IMR-90 (cell line): ENCODE data around the gene ZEB2. TPM values are rescaled to one million over a fixed set of nuclear protein-coding genes. Genes with fewer than 3 reads are reported as not detected.

Experiments
- ATAC-seq: fragments of 200-7000 bp; cut with Tn5 transposase; 2 replicates; pipeline ENCODE4 v1.9.1; 2020; ENCODE audit warnings: low read depth, mild to moderate bottlenecking, moderate library complexity
- BruUV-seq: library from RNA; stranded (reverse); fragments of 400-500 nt; replicated peaks from 2 replicates; lab custom pipeline; 2021; lab: Mats Ljungman, UMichigan
- CTCF ChIA-PET: fragments of 300-600 bp; formaldehyde crosslinking; extraction: SDS; loops from one replicate; lab custom pipeline; 2021; ENCODE audit warnings: antibody characterized with exemption; lab: Yijun Ruan, JAX
- POLR2A ChIA-PET: fragments of 300-600 bp; sonication (Branson Sonifier 250); formaldehyde crosslinking; loops from one replicate; lab custom pipeline; 2022; ENCODE audit warnings: antibody characterized with exemption; ENCODE audit not compliant: unreplicated experiment; lab: Charles Lee
- DNase-seq: peaks from one replicate; pipeline ENCODE4 v3.0.0; 2013
- H2AFZ ChIP-seq: replicated peaks from 2 replicates; pipeline ENCODE3; 2013; ENCODE audit warnings: low read length, mild to moderate bottlenecking; ENCODE audit not compliant: poor library complexity
- H2AK5ac ChIP-seq: 2 replicates; pipeline ENCODE4 v1.6.1; 2013; ENCODE audit warnings: low read depth, low read length, inconsistent platforms
- H2AK9ac ChIP-seq: replicated peaks from 2 replicates; pipeline ENCODE3; 2013; ENCODE audit warnings: mild to moderate bottlenecking, low read depth, low read length, moderate library complexity; ENCODE audit not compliant: poor library complexity
- H2BK120ac ChIP-seq: 2 replicates; pipeline ENCODE4 v1.6.1; 2013; ENCODE audit warnings: low read depth, low read length, inconsistent platforms
- H2BK15ac ChIP-seq: 3 replicates; pipeline ENCODE4 v1.6.1; 2013; ENCODE audit warnings: low read depth, low read length, inconsistent platforms
- H2BK20ac ChIP-seq: 2 replicates; pipeline ENCODE4 v1.6.1; 2013; ENCODE audit warnings: low read depth, mild to moderate bottlenecking, inconsistent platforms, low read length, moderate library complexity
- H2BK5ac ChIP-seq: 2 replicates; pipeline ENCODE4 v1.6.1; 2013; ENCODE audit warnings: mild to moderate bottlenecking, low read depth, low read length, inconsistent platforms; ENCODE audit not compliant: poor library complexity, severe bottlenecking
- H3K14ac ChIP-seq: replicated peaks from 2 replicates; pipeline ENCODE4 v1.6.1; 2013; ENCODE audit warnings: low read depth, low read length, inconsistent platforms
- H3K18ac ChIP-seq: 2 replicates; pipeline ENCODE4 v1.6.1; 2013; ENCODE audit warnings: low read depth, low read length, control low read depth
- H3K23ac ChIP-seq: 2 replicates; pipeline ENCODE4 v1.6.1; 2013; ENCODE audit warnings: low read depth, low read length, inconsistent platforms
- H3K27ac ChIP-seq: 2 replicates; pipeline ENCODE4 v1.5.1; 2013; ENCODE audit warnings: mild to moderate bottlenecking, control low read depth, low read length; ENCODE audit not compliant: insufficient read depth
- H3K27me3 ChIP-seq: 2 replicates; pipeline ENCODE4 v1.6.1; 2013; ENCODE audit warnings: low read length; ENCODE audit not compliant: control insufficient read depth, insufficient read depth
- H3K36me3 ChIP-seq: 2 replicates; pipeline ENCODE4 v1.6.1; 2013; ENCODE audit warnings: low read length, mixed read lengths; ENCODE audit not compliant: control insufficient read depth, insufficient read depth
- H3K4ac ChIP-seq: 2 replicates; pipeline ENCODE4 v1.6.1; 2013; ENCODE audit warnings: low read depth, low read length, inconsistent platforms
- H3K4me1 ChIP-seq: 2 replicates; pipeline ENCODE4 v1.6.1; 2013; ENCODE audit warnings: low read length, mixed read lengths; ENCODE audit not compliant: control insufficient read depth, insufficient read depth
- H3K4me2 ChIP-seq: 2 replicates; pipeline ENCODE4 v1.6.1; 2013; ENCODE audit warnings: low read depth, mild to moderate bottlenecking, control low read depth, low read length, moderate library complexity
- H3K4me3 ChIP-seq: 2 replicates; pipeline ENCODE4 v1.5.1; 2013; ENCODE audit warnings: low read depth, mild to moderate bottlenecking, control low read depth, low read length, moderate library complexity; ENCODE audit not compliant: insufficient read depth
- H3K56ac ChIP-seq: 2 replicates; pipeline ENCODE4 v1.6.1; 2013; ENCODE audit warnings: low read length, inconsistent platforms; ENCODE audit not compliant: insufficient read depth; ENCODE audit errors: extremely low read depth
- H3K79me1 ChIP-seq, 2 experiments: 2 replicates each; pipeline ENCODE4 v1.6.1; 2013; ENCODE audit warnings: low read length in 2 of 2, inconsistent platforms in 1 of 2, low read depth in 1 of 2
- H3K9ac ChIP-seq: 2 replicates; pipeline ENCODE4 v1.6.1; 2013; ENCODE audit warnings: low read depth, low read length, control low read depth
- H3K9me1 ChIP-seq: 2 replicates; pipeline ENCODE4 v1.6.1; 2013; ENCODE audit warnings: low read length, inconsistent platforms; ENCODE audit not compliant: insufficient read depth
- H3K9me3 ChIP-seq: 2 replicates; pipeline ENCODE4 v1.6.1; 2013; ENCODE audit warnings: low read length; ENCODE audit not compliant: control insufficient read depth, insufficient read depth
- H4K20me1 ChIP-seq: 2 replicates; pipeline ENCODE4 v1.6.1; 2013; ENCODE audit warnings: low read length, inconsistent platforms; ENCODE audit not compliant: insufficient read depth
- H4K5ac ChIP-seq: 2 replicates; pipeline ENCODE4 v1.6.1; 2013; ENCODE audit warnings: mild to moderate bottlenecking, low read depth, low read length, control low read depth
- H4K8ac ChIP-seq, 2 experiments: 2 replicates each; pipeline ENCODE4 v1.6.1; 2013; ENCODE audit warnings: low read depth in 2 of 2, low read length in 2 of 2, control low read depth in 1 of 2, inconsistent platforms in 1 of 2
- H4K91ac ChIP-seq: 2 replicates; pipeline ENCODE4 v1.6.1; 2013; ENCODE audit warnings: low read depth, low read length, inconsistent platforms; ENCODE audit not compliant: insufficient read depth
- MAFK ChIP-seq: IDR thresholded peaks from 2 replicates; pipeline ENCODE4 v1.6.1; 2012; ENCODE audit warnings: low read depth, low read length, improper control_type of control experiment
- NFE2L2 ChIP-seq: fragments of 150-350 bp; IDR thresholded peaks from 2 replicates; pipeline ENCODE4 v1.6.1; 2016; ENCODE audit warnings: low read depth, mild to moderate bottlenecking, low read length
- WGBS, 2 experiments: methylation state at CpG; one replicate each; pipeline versions ENCODE4 v1.1.5 to v1.1.7; 2013; ENCODE audit warnings: missing lambda C conversion rate in 2 of 2; ENCODE audit not compliant: insufficient read length in 1 of 2; ENCODE audit errors: extremely low coverage in 2 of 2; 5-methylcytosine and 5-hydroxymethylcytosine counted together
- dilution Hi-C: fragments of 300-500 bp; cut with HindIII; formaldehyde crosslinking; loops from one replicate; pipeline ENCODE4 v1.14.3; 2018; ENCODE audit warnings: low sequenced_read_pairs; ENCODE audit not compliant: unreplicated experiment
- in situ Hi-C: fragments of 300-500 bp; cut with MboI; formaldehyde crosslinking; loops from 3 replicates; pipeline ENCODE4 v1.14.3; 2019; ENCODE audit warnings: low sequenced_read_pairs, inconsistent platforms, mixed read lengths
- intact Hi-C: fragments of 100-400 bp; cut with micrococcal nuclease; formaldehyde crosslinking; loops from 2 replicates; pipeline ENCODE4 v1.10.0; 2022
- polyA plus RNA-seq, 3 experiments: library from polyadenylated mRNA; depleted of rRNA; stranded (reverse); fragments of >200 nt; gene quantifications; 2 replicates each; pipeline ENCODE4 v1.2.3, GENCODE V29; 2012; ENCODE audit warnings: low replicate concordance in 1 of 3
- total RNA-seq: library from RNA; depleted of rRNA; stranded (reverse); fragments of >200 nt; gene quantifications from 2 replicates; pipeline ENCODE4 v1.2.3, GENCODE V29; 2012

ZEB2 gene
- total and polyA plus RNA-seq, 2 of the 4 experiments (the other 2 are of a cell fraction), result 22.4 to 50.9 TPM

DNA sequence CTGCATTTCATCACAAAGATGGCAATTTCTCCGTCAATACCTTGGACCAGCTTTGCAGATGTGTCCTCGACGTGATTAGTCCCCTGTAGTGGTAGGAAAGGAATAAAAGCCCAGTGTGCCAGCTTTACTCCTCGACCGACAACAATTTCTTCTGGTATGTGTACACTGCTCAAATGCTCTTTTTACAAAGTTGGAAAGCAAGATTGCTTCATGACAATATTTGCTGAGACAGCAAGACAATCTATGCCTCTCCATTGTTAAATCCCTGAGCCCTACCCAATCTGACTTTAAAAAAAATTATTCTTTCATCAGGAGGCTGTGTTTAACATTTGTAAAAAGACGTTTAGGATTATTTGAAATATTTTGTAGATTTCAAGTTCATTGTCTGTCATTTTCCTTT lies 27.6 kb upstream of the ZEB2 start:
- no peak overlapping the region for H3K9ac ChIP-seq
- CTCF ChIA-PET, result no interaction called here

More for the DNA sequence above, 27.6 kb upstream of the ZEB2 start:
- ATAC-seq (no peak), DNase-seq (no peak)
- no peak overlapping the region; the same call in 1 of the 2 replicates for H3K4me2 ChIP-seq
- H3K36me3 ChIP-seq, result no peaks in the 10 kb centered on the region
- no peak overlapping the region for H2BK120ac ChIP-seq
- 80% methylated on average over 2 of the region's 6 CpGs; no CpG with 5 or more reads in 1 of the 2 experiments for WGBS, 2 experiments
- peak overlapping the region; percentile 56; the same call in 1 of the 2 replicates for H2AK5ac ChIP-seq
- H2BK5ac ChIP-seq, result no peak overlapping the region
- H2BK20ac ChIP-seq, result peak overlapping the region; percentile 70; the same call in 1 of the 2 replicates
- no peak overlapping the region for H3K4me3 ChIP-seq
- H2AK9ac ChIP-seq, result no peak overlapping the region
- no peak overlapping the region for H3K56ac ChIP-seq
- no peak overlapping the region for H3K23ac ChIP-seq
- H3K4ac ChIP-seq, result peak overlapping the region; percentile 34; the same call in 1 of the 2 replicates
- H3K9me3 ChIP-seq, result no peaks in the 10 kb centered on the region
- in situ Hi-C loops (no loop called here), dilution Hi-C loops (no loop called here), intact Hi-C loops (no loop called here)
- H4K5ac ChIP-seq, result peak overlapping the region; percentile 71
- POLR2A ChIA-PET, result no interaction called here
- H3K27ac ChIP-seq, result no peak overlapping the region
- H4K91ac ChIP-seq, result no peak overlapping the region
- H4K8ac ChIP-seq, result peak overlapping the region in 1 of 2 experiments; percentile 33; a peak in 1 of 4 replicates
- no TSS peak for BruUV-seq
- TF ChIP-seq MAFK (peak; percentile 74), NFE2L2 (no peak)
- H3K9me1 ChIP-seq, result 0 out of 2 replicates have a peak, but pooled peaks cover 4% of the 10 kb centered on the region
- no peaks in the 10 kb centered on the region for H3K27me3 ChIP-seq
- H3K79me1 ChIP-seq, result no peaks in the 10 kb centered on the region
- peak overlapping the region; percentile 31; the same call in 1 of the 2 replicates for H3K14ac ChIP-seq
- H4K20me1 ChIP-seq, result no peaks in the 10 kb centered on the region
- 0 out of 3 replicates have a peak overlapping the region, but pooled peaks have one; percentile 53 for H2BK15ac ChIP-seq
- no peak overlapping the region for H2AFZ ChIP-seq
- peak overlapping the region; percentile 75 for H3K18ac ChIP-seq
- peaks cover 4% of the 10 kb centered on the region for H3K4me1 ChIP-seq
